HuH-7 (cell line): ENCODE results near the gene CACNG8.
"Not testable (repeated sequence)": the region's sequence is repeated elsewhere in the genome, so short reads cannot be mapped to it uniquely, and the experiment has no call there.

Experiments
- DNase-seq: peaks from one replicate; pipeline ENCODE4 v3.0.0; 2011; ENCODE audit warnings: low spot score

CACNG8 gene

GRCh38 chr19:53962887-53963431, at the start of gene CACNG8:
TSS of gene CACNG8 (plus strand) at chr19:53962937.
- DNase-seq = no peak

GRCh38 chr19:53915000-53915399, 47.7 kb upstream of the CACNG8 start:
- no peak for DNase-seq

- no peak for DNase-seq
Measured at GRCh38 chr19:53916004-53916403, 46.7 kb upstream of the CACNG8 start.

GRCh38 chr19:53917356-53917755, 45.4 kb upstream of the CACNG8 start:
- DNase-seq = no peak

GRCh38 chr19:53927739-53928138, 35.0 kb upstream of the CACNG8 start:
- no peak for DNase-seq

- no peak for DNase-seq
Measured at GRCh38 chr19:53936029-53936428, 26.7 kb upstream of the CACNG8 start.

GRCh38 chr19:53942001-53942786, 20.5 kb upstream of the CACNG8 start:
- DNase-seq = no peak

GRCh38 chr19:53944416-53944815, 18.3 kb upstream of the CACNG8 start:
- DNase-seq = no peak

- DNase-seq = no peak
Measured at GRCh38 chr19:53944933-53945332, 17.8 kb upstream of the CACNG8 start.

GRCh38 chr19:53945441-53945840, 17.3 kb upstream of the CACNG8 start:
- no peak for DNase-seq

GRCh38 chr19:53945998-53946397, 16.7 kb upstream of the CACNG8 start:
- DNase-seq = no peak

GRCh38 chr19:53947624-53948023, 15.1 kb upstream of the CACNG8 start:
- DNase-seq = peak; percentile 53

- DNase-seq = not testable (repeated sequence)
Measured at GRCh38 chr19:53948611-53949010, 14.1 kb upstream of the CACNG8 start.

GRCh38 chr19:53951436-53951835, 11.3 kb upstream of the CACNG8 start:
- no peak for DNase-seq

- no peak for DNase-seq
Measured at GRCh38 chr19:53951947-53952346, 10.8 kb upstream of the CACNG8 start.

- DNase-seq = no peak
Measured at GRCh38 chr19:53953383-53953782, 9.4 kb upstream of the CACNG8 start.

GRCh38 chr19:53957448-53958167, 5.1 kb upstream of the CACNG8 start:
- no peak for DNase-seq

GRCh38 chr19:53958168-53958571, 4.6 kb upstream of the CACNG8 start:
- no peak for DNase-seq

GRCh38 chr19:53958823-53959757, 3.6 kb upstream of the CACNG8 start:
- DNase-seq = no peak

- no peak for DNase-seq
Measured at GRCh38 chr19:53960187-53960586, 2.5 kb upstream of the CACNG8 start.

- no peak for DNase-seq
Measured at GRCh38 chr19:53960886-53961285, 1.9 kb upstream of the CACNG8 start.
